Nephron progenitor cell (in vitro differentiated cells): ENCODE results near the gene MAP2K5.

Experiments used
- DNase-seq: peaks from one replicate; pipeline ENCODE4 v3.0.0; 2021
- H3K27ac Mint-ChIP-seq: 2 replicates; pipeline ENCODE4 v1.8.0; 2021; ENCODE audit warnings: mild to moderate bottlenecking, moderate library complexity, mixed read lengths
- H3K27me3 Mint-ChIP-seq: 2 replicates; pipeline ENCODE4 v1.8.0; 2021; ENCODE audit warnings: mild to moderate bottlenecking, low read depth, mixed read lengths; ENCODE audit not compliant: poor library complexity
- H3K36me3 Mint-ChIP-seq: 2 replicates; pipeline ENCODE4 v1.8.0; 2021; ENCODE audit warnings: low read depth, mixed read lengths
- H3K4me1 Mint-ChIP-seq: 2 replicates; pipeline ENCODE4 v1.8.0; 2021; ENCODE audit warnings: mixed read lengths
- H3K4me3 Mint-ChIP-seq: 2 replicates; pipeline ENCODE4 v1.8.0; 2021; ENCODE audit warnings: mild to moderate bottlenecking, moderate library complexity, mixed read lengths
- H3K9me3 Mint-ChIP-seq: 2 replicates; pipeline ENCODE4 v1.8.0; 2021; ENCODE audit warnings: mild to moderate bottlenecking, moderate library complexity, mixed read lengths
- TF ChIP-seq, protein P1 (sequence below): fragments of 200-600 bp; sonication (generic); IDR thresholded peaks from 2 replicates; pipeline ENCODE4 v1.5.0; 2021; ENCODE audit warnings: antibody characterized with exemption

The MAP2K5 gene

DNA sequence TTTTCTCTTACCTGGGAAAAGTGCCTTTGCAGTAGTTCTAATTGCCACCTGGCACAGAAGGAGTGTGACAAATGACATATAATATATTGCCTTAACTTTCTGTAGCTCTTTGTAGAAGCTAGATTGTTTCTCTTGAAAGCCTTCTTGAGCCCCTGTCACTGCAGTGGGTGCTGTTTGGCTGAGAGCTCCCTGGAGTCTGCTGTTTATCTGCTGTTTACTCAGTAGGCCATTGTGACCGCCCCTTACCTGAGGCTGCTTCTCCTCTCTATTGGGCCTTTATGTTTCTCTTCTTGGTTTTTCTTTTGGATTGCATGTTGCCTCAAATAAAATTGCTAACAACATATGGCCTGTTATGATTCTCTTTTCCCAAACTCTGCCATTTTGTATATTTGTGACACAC, 16.7 kb downstream of the MAP2K5 start:
- Mint-ChIP-seq H3K4me3 (no peak overlapping the region), H3K27ac (no peak overlapping the region), H3K27me3 (no peaks in the 10 kb centered on the region)

DNA sequence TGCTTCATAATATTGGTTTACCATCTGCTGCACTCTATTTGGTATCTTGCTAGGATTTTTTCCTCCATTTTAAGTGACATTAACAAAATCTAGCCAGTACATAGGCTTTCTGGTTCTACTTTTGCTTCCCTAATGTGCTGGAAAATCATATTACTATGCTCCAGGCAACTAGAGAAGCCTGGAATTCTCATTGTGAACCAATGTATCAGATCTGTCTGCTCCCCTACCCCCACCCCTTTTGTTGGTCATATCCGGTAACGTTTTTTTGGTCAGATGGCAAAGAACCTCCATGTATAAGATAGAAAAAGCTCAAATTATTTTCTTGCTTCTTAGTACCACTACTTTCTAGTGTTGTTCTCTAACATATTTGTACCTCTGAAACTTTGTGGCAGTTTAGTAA, 17.1 kb downstream of the MAP2K5 start:
- Mint-ChIP-seq H3K4me1 (peaks cover 24% of the 10 kb centered on the region), H3K27me3 (no peaks in the 10 kb centered on the region), H3K27ac (no peak overlapping the region), H3K9me3 (peaks cover 33% of the 10 kb centered on the region), H3K4me3 (no peak overlapping the region), H3K36me3 (peaks cover 66% of the 10 kb centered on the region)
- TF ChIP-seq, protein P1, sequence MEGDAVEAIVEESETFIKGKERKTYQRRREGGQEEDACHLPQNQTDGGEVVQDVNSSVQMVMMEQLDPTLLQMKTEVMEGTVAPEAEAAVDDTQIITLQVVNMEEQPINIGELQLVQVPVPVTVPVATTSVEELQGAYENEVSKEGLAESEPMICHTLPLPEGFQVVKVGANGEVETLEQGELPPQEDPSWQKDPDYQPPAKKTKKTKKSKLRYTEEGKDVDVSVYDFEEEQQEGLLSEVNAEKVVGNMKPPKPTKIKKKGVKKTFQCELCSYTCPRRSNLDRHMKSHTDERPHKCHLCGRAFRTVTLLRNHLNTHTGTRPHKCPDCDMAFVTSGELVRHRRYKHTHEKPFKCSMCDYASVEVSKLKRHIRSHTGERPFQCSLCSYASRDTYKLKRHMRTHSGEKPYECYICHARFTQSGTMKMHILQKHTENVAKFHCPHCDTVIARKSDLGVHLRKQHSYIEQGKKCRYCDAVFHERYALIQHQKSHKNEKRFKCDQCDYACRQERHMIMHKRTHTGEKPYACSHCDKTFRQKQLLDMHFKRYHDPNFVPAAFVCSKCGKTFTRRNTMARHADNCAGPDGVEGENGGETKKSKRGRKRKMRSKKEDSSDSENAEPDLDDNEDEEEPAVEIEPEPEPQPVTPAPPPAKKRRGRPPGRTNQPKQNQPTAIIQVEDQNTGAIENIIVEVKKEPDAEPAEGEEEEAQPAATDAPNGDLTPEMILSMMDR, result no peak
- DNase-seq, result no peak

More for the DNA sequence above, 16.7 kb downstream of the MAP2K5 start:
- Mint-ChIP-seq H3K36me3 (peaks cover 66% of the 10 kb centered on the region), H3K9me3 (peaks cover 33% of the 10 kb centered on the region), H3K4me1 (peaks cover 24% of the 10 kb centered on the region)
- TF ChIP-seq, protein P1, result no peak
- no peak for DNase-seq

DNA sequence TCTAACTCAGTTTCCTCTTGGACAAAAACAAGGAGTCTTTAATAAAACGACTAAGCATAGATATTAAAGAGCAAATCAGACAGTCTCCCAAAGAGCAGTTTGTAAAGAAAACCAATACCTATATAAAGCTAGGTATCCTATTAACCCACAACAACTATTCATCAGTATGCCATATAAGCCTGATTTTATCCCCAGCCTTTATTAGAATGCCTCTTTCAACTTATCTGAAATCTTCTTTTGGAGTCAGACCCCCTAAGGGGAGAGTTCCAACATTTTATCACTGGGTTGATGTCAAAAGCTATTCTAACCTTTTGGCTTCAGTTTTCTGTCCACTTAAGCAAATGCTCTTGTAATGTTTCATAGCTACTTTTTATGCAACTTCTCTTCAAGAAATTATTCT, 17.8 kb downstream of the MAP2K5 start:
- Mint-ChIP-seq H3K27me3 (no peaks in the 10 kb centered on the region), H3K27ac (no peak overlapping the region), H3K4me3 (no peak overlapping the region), H3K36me3 (peaks cover 63% of the 10 kb centered on the region), H3K4me1 (peaks cover 24% of the 10 kb centered on the region), H3K9me3 (peaks cover 33% of the 10 kb centered on the region)
- TF ChIP-seq, protein P1, result no peak
- DNase-seq, result no peak

DNA sequence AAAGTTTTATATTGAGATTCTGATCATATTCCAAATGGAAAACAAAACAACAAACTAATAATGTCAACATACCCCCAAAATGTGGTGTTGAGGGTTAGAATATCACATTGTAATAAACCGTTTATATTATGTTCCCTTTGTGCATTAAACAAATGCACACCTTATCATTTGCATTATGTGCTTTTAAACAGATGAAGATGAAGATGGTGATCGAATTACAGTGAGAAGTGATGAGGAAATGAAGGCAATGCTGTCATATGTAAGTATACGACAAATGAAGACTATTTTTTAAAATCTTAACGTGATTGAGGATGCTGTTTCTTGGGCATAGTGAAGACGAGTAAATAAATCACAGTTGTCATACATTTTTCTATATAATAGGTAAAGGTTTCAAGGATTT, 20.6 kb downstream of the MAP2K5 start:
- peaks cover 59% of the 10 kb centered on the region for H3K36me3 Mint-ChIP-seq
- DNase-seq, result no peak
- H3K4me3 Mint-ChIP-seq, result no peak overlapping the region
- TF ChIP-seq, protein P1, result no peak
- H3K27ac Mint-ChIP-seq, result no peak overlapping the region
- peaks cover 29% of the 10 kb centered on the region for H3K4me1 Mint-ChIP-seq
- no peaks in the 10 kb centered on the region for H3K27me3 Mint-ChIP-seq
- peaks cover 26% of the 10 kb centered on the region for H3K9me3 Mint-ChIP-seq

DNA sequence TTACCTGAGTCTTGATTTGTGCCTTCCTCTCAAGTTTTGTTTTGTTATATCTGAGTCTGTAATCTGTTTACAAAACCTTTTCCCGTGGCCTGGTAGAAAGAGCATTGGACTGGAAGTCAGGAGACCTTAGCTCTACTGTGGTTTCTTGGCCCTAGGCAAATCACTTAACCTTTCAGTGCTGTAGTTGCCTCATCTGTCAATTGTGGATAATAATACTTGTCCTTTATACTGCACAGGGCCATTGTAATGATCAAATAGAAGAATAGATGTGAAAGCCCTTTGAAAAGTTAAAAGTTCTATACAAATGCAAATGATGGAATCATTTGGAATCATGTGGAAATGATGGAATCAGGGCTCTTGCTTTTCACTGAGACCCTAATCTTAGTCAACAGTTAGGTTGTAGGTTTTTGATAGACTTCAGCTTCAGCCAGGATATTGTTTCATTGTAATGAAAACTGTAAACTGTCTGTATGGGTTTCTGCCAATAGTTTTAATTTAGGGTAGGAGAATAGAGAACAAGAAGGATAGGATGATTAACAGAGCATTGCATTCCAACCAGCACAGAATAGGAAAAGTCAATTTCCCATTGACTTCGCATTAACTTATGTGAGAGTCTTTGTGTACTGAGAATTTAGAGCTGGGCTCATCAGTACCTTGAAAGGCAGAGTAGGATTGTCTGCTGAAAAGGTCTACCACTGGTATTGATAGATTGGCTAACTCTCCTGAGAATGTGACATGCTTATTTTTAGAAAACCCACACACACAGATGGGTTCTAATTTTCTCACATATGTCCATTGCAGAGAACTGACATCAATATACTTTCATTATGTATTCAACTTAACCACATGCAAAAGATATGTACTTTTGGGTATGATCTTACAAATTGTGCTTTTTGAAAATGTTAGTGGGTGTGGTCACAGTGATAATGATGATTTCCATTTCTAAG, 21.8 kb downstream of the MAP2K5 start:
- Mint-ChIP-seq H3K27me3 (no peaks in the 10 kb centered on the region), H3K4me1 (peaks cover 30% of the 10 kb centered on the region), H3K27ac (no peak overlapping the region), H3K4me3 (no peak overlapping the region), H3K9me3 (peaks cover 15% of the 10 kb centered on the region), H3K36me3 (peaks cover 58% of the 10 kb centered on the region)
- no peak for DNase-seq
- TF ChIP-seq, protein P1, result no peak

DNA sequence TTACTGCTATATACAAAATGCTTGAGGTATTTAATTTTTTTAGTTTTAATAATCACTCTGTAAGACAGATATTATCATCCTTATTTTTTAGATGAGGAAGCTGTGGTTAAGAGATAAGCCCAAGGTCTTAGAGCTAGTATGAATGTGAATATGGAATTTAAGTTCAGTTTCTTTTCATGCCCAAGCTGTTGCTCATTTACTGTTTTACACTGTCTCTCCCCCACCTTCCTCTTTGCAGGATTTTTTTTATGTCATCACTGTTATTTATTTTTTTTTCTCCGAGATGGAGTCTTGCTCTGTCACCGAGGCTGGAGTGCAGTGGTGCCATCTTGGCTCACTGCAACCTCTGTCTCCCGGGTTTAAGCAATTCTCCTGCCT, 22.5 kb downstream of the MAP2K5 start:
- TF ChIP-seq, protein P1, result no peak
- H3K27ac Mint-ChIP-seq, result no peak overlapping the region
- no peaks in the 10 kb centered on the region for H3K27me3 Mint-ChIP-seq
- peaks cover 32% of the 10 kb centered on the region for H3K4me1 Mint-ChIP-seq
- peaks cover 52% of the 10 kb centered on the region for H3K36me3 Mint-ChIP-seq
- H3K4me3 Mint-ChIP-seq, result no peak overlapping the region
- peaks cover 9% of the 10 kb centered on the region for H3K9me3 Mint-ChIP-seq
- DNase-seq, result no peak
